Stomach (tissue), 19 donors: Measurements from ENCODE around the gene RINT1. TPM values are rescaled to one million over a fixed set of nuclear protein-coding genes. Genes with fewer than 3 reads are reported as not detected.
A peak's percentile ranks its signal among the peaks of the same experiment; 100 is the strongest.

Source experiments
- DNase-seq, 2 donors: peaks; one replicate each; pipeline versions ENCODE4 v3.0.0 to v3.0.0-alpha.2; 2013 to 2019
- H3K27ac ChIP-seq, 5 donors: fragments of 200-600 bp in 4 of 5; sonication (generic) in 4 of 5; one replicate each; pipeline ENCODE4 v1.5.1; 2013 to 2019; ENCODE audit warnings: mild to moderate bottlenecking in 1 of 5, moderate library complexity in 1 of 5
- H3K27me3 ChIP-seq, 3 donors: fragments of 200-600 bp; sonication (generic); one replicate each; pipeline ENCODE4 v1.5.1; 2017 to 2019; ENCODE audit warnings: mixed run types in 1 of 3
- H3K36me3 ChIP-seq, 4 donors: fragments of 200-600 bp; sonication (generic); 1 replicate in 3 of 4; 2 replicates in 1 of 4; pipeline ENCODE4 v1.5.1; 2016 to 2019
- H3K4me1 ChIP-seq, 4 donors: fragments of 200-600 bp; sonication (generic); one replicate each; pipeline ENCODE4 v1.5.1; 2016 to 2019
- H3K4me3 ChIP-seq, 4 donors: fragments of 200-600 bp; sonication (generic) in 3 of 4; one replicate each; pipeline ENCODE4 v1.5.1; 2016 to 2019; ENCODE audit warnings: mild to moderate bottlenecking in 1 of 4
- H3K9me3 ChIP-seq, 4 donors: fragments of 200-600 bp; sonication (generic); one replicate each; pipeline ENCODE4 v1.5.1; 2016 to 2019
- EP300 ChIP-seq: sonication (generic); formaldehyde crosslinking; IDR thresholded peaks from one replicate; pipeline ENCODE4 v1.6.1; 2017; ENCODE audit warnings: antibody characterized with exemption
- POLR2A ChIP-seq, 4 donors: fragments of 450-650 bp; IDR thresholded peaks; one replicate each; pipeline ENCODE4 v1.6.1; 2016; ENCODE audit warnings: antibody characterized with exemption in 4 of 4, control low read depth in 2 of 4, mild to moderate bottlenecking in 1 of 4, moderate library complexity in 1 of 4
- POLR2AphosphoS5 ChIP-seq, 3 donors: sonication (generic); formaldehyde crosslinking; IDR thresholded peaks; one replicate each; pipeline ENCODE4 v1.6.1; 2016; ENCODE audit warnings: antibody characterized with exemption in 3 of 3
- WGBS, 5 donors: extraction: QIAGEN DNeasy Blood & Tissue Kit in 3 of 5; methylation state at CpG; one replicate each; pipeline versions ENCODE4 v1.1.5 to v1.1.7; 2013 to 2018; 5-methylcytosine and 5-hydroxymethylcytosine counted together
- intact Hi-C: fragments of 100-400 bp; cut with DNase I; formaldehyde crosslinking; loops from one replicate; pipeline ENCODE4 v1.15.1; 2023; ENCODE audit warnings: low total_unique reads
- long read RNA-seq, 10 donors: transcript quantifications; one replicate each; lab custom pipeline, GENCODE V29; 2026
- polyA plus RNA-seq, 3 donors: library from polyadenylated mRNA; stranded (reverse); fragments of 200-250 nt; gene quantifications; one replicate each; pipeline ENCODE4 v1.2.3, GENCODE V29; 2013
- total RNA-seq, 5 donors: library from RNA; depleted of rRNA; stranded (reverse); fragments of >200 nt; gene quantifications; one replicate each; pipeline versions ENCODE4 v1.1.0 to v1.2.3, GENCODE V29; 2014 to 2016
- TF ChIP-seq, protein P1 (sequence below), 7 experiments: fragments of 450-650 bp in 4 of 7; fragments of 200-600 bp in 3 of 7; sonication (generic) in 3 of 7; IDR thresholded peaks; one replicate each; pipeline ENCODE4 v1.5.1; 2016 to 2019; ENCODE audit warnings: antibody characterized with exemption in 7 of 7, control low read depth in 2 of 7, mild to moderate bottlenecking in 1 of 7
- donor health status: healthy with polysubstance abuse.
- donor health status: Bipolar disorder and iron deficiency.
- donor health status: healthy.

Gene RINT1
- total RNA-seq (10 to 100 TPM in 3 of 5 donors, 1 to 10 TPM in 2; 4.9 to 79.4 (median 15.8) TPM), polyA plus RNA-seq (10 to 100 TPM in 1 of 3 donors, 1 to 10 TPM in 2; 8.7 to 11.2 (median 8.9) TPM)
- long read RNA-seq, donor 1: 0 reads
- long read RNA-seq, donor 2, partial matches to known transcripts: 0 of 3 reads
- long read RNA-seq, donor 2, other reads (novel, unspliced or antisense): 0 of 3 reads
- long read RNA-seq, donor 3, partial matches to known transcripts: 0 of 1 reads
- long read RNA-seq, donor 3, other reads (novel, unspliced or antisense): 0 of 1 reads
- long read RNA-seq, donor 4, partial matches to known transcripts: 0 of 1 reads
- long read RNA-seq, donor 4, other reads (novel, unspliced or antisense): 0 of 1 reads
- long read RNA-seq, donor 5, partial matches to known transcripts: 0 of 1 reads
- long read RNA-seq, donor 5, other reads (novel, unspliced or antisense): 0 of 1 reads
- long read RNA-seq, donor 6, transcript RINT1-201 (15 exons, 2,976 nt): major isoform, 5 of 5 reads
- long read RNA-seq, donor 6, partial matches to known transcripts: 0 of 5 reads
- long read RNA-seq, donor 6, other reads (novel, unspliced or antisense): 0 of 5 reads
- long read RNA-seq, donor 7, partial matches to known transcripts: 0 of 4 reads
- long read RNA-seq, donor 7, other reads (novel, unspliced or antisense): 0 of 4 reads
- long read RNA-seq, donor 8, partial matches to known transcripts: 0 of 3 reads
- long read RNA-seq, donor 8, other reads (novel, unspliced or antisense): 0 of 3 reads
- long read RNA-seq, donor 9: 0 reads
- long read RNA-seq, donor 10: 0 reads

DNA sequence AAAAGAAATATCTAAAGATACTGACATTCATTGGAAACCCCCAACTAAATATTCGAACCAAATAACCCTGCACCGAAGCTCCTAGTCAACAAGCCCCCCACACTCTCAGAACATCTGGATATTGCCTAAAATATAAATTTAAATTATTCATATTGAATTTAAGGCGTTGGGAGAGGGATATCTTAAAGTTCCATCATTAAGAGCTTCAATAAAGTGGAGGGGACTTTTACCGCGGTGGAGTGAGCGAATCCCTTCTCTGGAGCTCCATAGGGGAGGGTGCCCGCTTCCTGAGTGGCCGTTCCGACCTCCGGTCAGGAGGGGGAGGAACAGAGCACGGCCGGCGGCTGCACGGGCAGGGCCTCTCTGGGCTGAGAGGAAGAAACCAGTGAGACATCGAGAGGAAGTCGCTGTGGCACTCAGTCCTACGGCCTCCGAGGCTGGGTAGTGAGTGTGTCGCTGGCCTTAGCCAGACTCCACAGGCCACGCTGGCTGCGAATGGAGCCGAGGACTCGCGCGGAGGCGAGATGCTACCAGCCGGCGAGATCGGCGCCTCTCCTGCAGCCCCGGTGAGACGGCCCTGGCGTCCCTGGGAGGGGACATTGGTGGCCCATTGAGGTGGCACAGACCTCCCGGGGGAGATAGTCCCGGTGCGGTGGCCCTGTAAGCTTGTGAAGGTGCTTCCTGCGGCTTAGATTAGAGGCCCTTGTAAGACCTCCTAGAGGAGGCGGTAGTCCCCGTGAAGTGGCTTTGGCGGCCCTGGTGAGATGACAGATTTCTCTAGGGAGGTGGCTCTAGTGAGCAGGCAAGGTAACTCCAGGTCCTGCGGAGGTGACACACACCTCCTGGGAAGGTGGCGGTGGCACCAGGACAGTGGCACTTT, at the start of gene RINT1:
RINT1 (plus strand) TSS at position 410 of the 880 bp plus-strand sequence; CDS start at position 525, 115 bp downstream.
- peak; percentile 94 to 97 for DNase-seq
- 2 to 3% (median 2%) methylated on average over 36 to 42 of the region's 42 CpGs for WGBS, 5 donors
- H3K4me1 ChIP-seq: peaks cover 9 to 33% (median 26%) of the 10 kb centered on the region in 4 donors
- peaks cover 3 to 24% (median 13%) of the 10 kb centered on the region in 4 donors for H3K36me3 ChIP-seq
- intact Hi-C loops: no loop called here
- no peaks in the 10 kb centered on the region for H3K27me3 ChIP-seq
- H3K4me3 ChIP-seq: peak within 1 kb of the TSS; percentile 83 to 96 (median 88)
- no peaks in the 10 kb centered on the region for H3K9me3 ChIP-seq
- no peak for TF ChIP-seq EP300
- peak in 2 of 4 donors; percentile 32 to 42 for TF ChIP-seq POLR2A (IDR thresholded peaks at IDR 0.05)
- TF ChIP-seq, protein P1, sequence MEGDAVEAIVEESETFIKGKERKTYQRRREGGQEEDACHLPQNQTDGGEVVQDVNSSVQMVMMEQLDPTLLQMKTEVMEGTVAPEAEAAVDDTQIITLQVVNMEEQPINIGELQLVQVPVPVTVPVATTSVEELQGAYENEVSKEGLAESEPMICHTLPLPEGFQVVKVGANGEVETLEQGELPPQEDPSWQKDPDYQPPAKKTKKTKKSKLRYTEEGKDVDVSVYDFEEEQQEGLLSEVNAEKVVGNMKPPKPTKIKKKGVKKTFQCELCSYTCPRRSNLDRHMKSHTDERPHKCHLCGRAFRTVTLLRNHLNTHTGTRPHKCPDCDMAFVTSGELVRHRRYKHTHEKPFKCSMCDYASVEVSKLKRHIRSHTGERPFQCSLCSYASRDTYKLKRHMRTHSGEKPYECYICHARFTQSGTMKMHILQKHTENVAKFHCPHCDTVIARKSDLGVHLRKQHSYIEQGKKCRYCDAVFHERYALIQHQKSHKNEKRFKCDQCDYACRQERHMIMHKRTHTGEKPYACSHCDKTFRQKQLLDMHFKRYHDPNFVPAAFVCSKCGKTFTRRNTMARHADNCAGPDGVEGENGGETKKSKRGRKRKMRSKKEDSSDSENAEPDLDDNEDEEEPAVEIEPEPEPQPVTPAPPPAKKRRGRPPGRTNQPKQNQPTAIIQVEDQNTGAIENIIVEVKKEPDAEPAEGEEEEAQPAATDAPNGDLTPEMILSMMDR (IDR thresholded peaks at IDR 0.05): peak in 5 of 7 experiments; percentile 5 to 64 (median 60)
- TF ChIP-seq POLR2AphosphoS5 (IDR thresholded peaks at IDR 0.05): peak; percentile 83 to 96 (median 96)
- peak within 1 kb of the TSS; percentile 86 to 95 (median 92) for H3K27ac ChIP-seq

DNA sequence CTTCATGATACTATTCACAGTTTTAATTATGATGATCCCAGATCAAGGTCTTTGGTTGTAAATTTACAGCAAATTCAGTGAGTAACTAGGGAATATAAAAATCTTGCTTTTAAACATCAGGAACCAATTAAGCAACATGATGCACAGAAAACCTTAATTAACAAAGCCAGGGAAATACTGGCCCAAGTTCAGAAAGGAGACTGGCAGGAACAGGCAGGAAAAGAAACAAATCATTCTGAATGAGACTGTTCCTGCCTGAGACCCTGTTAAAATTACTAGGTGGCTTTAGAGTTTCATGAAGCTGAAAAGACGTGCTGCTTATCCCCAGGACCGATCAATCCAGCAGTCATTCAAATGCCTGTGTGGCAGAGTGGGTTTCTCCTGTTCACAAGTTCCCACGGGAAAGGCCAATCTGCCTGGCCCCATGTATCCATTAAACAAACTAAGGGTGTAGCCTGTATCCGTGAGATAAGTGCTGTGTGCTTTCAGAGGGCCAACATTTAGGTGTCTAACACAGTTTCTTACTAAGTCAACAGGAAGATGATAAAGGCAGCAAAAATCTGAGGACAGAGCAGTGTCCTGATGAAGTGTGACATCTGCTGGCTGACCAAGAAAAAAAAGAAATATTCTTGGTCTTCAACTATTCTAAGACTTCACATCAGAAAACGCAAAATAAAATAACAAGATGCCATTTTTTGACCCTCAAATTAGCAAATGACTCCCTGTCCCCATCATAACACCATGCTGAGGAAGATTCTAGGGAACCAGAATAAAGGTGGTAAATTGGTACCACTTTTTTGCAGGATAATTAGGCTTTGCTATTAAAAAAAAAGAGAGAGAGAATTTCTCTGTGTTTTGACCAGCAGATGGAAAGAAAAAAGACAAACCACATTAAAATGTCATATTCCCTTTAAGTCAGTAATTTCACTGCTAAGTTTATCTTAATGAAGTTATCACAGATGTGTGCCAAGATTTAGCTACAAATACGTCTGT, 44.1 kb upstream of the RINT1 start:
- Histone ChIP-seq H3K27me3 (no peaks in the 10 kb centered on the region), H3K36me3 (peaks cover 6 to 19% (median 13%) of the 10 kb centered on the region in 4 donors), H3K4me3 (no peak overlapping the region), H3K4me1 (peaks cover 0 to 20% (median 8%) of the 10 kb centered on the region in 4 donors), H3K27ac (peak overlapping the region in 4 of 5 donors; percentile 29 to 47 (median 46)), H3K9me3 (no peaks in the 10 kb centered on the region)
- 22 to 40% (median 36%) methylated on average over 6 of the region's 6 CpGs for WGBS, 5 donors
- TF ChIP-seq, protein P1 (IDR thresholded peaks at IDR 0.05): peak in 2 of 7 experiments; percentile 12 to 16
- no peak for TF ChIP-seq POLR2AphosphoS5 (IDR thresholded peaks at IDR 0.05)
- intact Hi-C loops: no loop called here
- DNase-seq: peak in 1 of 2 donors; percentile 69

DNA sequence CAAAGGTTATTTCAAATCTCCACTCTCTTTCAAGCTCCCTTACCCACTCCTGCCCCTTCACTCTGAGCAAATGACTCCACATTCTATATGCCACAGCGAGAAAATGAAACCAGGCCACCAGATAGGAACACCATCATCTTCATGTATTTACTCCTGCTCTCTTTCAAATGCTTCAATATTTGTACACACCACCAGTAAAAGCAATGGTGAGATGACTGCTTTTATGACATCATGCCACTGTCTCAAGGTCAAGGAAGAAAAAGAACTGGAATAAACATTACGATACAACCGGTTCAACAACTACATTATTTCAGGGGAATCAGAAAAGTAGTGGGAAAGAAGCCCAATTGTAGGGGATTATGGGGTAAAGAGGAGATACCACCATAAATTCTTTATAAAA, 42.6 kb upstream of the RINT1 start:
- WGBS, 5 donors: 67 to 84% (median 79%) methylated on average over 3 of the region's 3 CpGs
- TF ChIP-seq, protein P1 (IDR thresholded peaks at IDR 0.05): no peak
- TF ChIP-seq POLR2AphosphoS5 (IDR thresholded peaks at IDR 0.05): no peak
- intact Hi-C loops: no loop called here
- DNase-seq: peak in 1 of 2 donors; percentile 17
- Histone ChIP-seq H3K27ac (no peak overlapping the region), H3K4me3 (no peak overlapping the region), H3K9me3 (no peaks in the 10 kb centered on the region), H3K27me3 (no peaks in the 10 kb centered on the region), H3K4me1 (peaks cover 4 to 35% (median 17%) of the 10 kb centered on the region in 4 donors), H3K36me3 (peaks cover 6 to 19% (median 13%) of the 10 kb centered on the region in 4 donors)
